22Rv1 (cell line): ENCODE data around the gene PTCH2.
"Not testable (repeated sequence)": the region's sequence is repeated elsewhere in the genome, so short reads cannot be mapped to it uniquely, and the experiment has no call there.

Source experiments
- H3K27ac ChIP-seq: fragments of 450-650 bp; 2 replicates; pipeline ENCODE4 v1.5.1; 2017
- CTCF ChIP-seq: fragments of 450-650 bp; IDR thresholded peaks from 2 replicates; pipeline ENCODE4 v1.5.1; 2017; ENCODE audit warnings: mild to moderate bottlenecking
- ZFX ChIP-seq: fragments of 450-650 bp; IDR thresholded peaks from 2 replicates; pipeline ENCODE4 v1.6.1; 2017; ENCODE audit warnings: antibody characterized with exemption, borderline replicate concordance

The PTCH2 gene

DNA sequence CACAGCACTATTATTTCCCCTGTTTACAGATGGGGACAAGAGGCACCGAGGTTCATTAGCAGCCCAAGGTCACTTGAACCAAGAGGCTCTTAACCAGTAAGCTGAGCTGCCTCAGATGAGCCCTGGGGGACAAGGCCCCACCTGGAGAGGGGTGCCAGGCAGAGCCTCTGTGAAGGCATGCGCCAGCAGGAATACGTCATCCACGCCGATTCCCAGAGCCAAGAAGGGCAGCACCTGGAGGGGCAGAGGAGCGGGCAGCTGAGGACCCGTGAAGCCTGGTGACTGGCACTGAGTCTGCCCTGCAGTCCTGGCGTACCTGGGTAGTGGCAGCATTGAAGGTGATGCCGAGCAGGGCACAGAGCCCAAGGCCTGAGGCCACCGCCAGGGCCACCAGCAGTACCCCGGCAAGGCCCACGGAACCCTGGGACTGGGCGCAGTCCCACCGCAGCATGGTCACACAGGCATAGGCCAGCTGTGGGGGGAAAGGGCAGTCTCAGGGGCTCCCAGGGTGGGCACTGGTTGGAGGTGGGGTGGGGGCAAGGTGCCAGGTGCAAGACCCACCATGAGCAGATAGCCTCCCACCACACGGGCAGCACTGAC, 14.1 kb downstream of the PTCH2 start:
- TF ChIP-seq ZFX: no peak
- TF ChIP-seq CTCF: no peak
- H3K27ac ChIP-seq: no peak overlapping the region

DNA sequence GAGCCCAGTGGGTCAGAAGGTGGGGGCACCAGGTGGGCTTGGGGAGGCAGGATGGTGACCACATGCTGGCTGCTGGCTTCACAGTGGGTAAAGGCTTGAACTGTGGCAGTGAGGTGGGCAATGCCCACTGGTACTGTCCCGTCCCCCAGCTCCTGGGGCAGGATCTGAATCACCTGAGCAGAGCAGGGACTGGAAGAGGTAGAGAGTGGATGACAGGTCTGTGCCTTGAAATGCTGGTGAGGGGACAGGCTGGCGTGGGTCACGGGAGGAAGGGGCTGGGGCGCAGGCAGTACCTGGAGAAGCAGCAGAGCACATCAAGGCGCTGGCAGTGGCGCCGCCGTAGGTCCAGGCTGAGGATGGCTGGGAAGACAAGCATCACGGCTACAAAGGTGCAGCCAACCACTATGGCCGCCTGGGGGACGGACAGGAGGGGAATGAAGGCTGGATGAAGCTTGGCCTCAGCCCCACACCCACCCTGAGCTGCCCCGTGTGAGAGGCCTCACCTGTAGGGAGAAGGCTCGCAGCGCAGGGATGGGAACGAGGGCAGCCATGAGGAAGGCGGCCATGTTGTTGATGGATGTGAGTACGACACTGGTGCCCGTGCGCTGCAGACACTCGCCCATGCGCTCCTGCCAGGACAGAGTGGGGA, 14.9 kb downstream of the PTCH2 start:
- no peak overlapping the region for H3K27ac ChIP-seq
- TF ChIP-seq CTCF (no peak), ZFX (no peak)

DNA sequence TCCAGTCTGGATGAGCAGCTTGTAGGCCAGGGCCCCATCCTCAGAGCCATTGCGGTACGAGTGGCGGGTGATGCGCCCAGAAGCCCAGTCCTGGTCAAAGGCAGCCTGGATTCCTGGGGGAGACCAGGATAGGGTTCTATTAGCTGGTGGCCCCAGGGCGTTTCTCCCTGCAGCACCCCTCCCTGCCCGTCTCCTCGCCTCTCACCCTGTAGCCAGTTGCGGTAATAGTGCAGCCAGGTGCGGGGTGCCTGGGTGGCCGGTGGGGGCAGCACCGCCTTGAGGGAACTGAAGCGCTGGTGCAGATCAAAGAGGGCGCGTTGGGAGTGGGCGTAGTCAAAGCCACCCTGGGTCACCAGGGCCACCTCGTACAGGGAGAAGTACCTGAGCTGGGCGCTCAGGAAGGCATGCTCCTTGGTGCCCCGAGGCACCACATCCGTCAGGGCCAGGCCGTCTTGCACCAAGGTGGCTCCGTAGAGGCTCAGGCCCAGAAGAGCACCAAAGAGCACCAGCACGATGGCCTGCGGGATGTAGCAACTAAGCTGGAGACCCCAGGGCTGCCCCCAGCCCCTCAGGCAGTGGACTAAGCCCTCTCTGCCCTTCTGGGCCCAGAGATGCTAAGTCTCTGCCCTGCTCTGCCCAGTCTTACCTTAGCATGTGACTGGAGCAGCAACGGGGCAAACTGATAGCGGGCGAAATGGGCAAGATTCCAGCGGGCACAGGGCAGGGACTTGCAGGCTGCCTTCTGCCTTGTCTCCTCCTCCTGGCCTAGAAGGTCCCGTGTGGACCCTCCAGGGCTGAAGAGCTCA, 15.7 kb downstream of the PTCH2 start:
- no peak overlapping the region for H3K27ac ChIP-seq
- no peak for TF ChIP-seq ZFX
- 0 out of 2 replicates have a peak, but pooled peaks have one; percentile 10 for TF ChIP-seq CTCF

DNA sequence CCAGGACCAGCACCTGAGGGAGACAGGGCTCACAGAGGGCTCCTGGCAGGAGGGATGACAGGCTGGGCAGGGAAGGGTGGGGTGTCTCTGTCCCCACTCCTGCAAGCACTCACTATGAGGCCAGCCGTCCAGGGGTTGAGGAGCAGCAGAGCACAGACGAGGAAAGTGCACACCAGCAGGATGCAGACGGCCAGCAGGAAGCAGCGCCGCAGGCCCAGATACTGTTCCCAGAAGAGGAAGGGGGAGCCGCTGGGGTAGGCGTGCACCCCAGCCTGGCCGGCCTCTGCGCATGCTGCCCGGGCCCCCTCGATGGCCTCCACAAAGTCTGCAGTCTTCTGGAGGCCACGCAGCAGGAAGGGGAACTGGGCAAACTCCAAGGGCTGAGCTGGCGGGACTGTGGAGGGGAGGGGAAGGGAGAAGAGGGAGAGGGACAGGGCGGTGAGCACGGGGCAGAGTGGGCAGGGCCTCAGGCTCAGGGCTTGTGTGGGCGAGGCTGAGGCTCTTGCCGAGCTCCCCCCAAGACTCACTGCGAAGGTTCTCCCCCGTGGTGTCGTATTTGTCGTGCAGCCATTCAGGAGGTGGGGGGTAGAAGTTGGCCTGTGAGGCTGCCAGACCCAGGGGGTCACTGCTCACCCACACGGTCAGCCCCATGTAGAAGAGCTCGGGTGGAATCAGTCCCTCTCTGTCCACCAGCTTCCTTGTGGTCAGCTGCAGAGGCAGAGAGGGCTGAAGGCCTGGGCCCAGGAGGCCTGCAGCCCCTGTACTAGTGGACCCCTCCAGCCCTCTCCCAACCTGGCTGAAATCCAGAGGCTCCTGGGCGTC, 16.5 kb downstream of the PTCH2 start:
- TF ChIP-seq CTCF: no peak
- no peak for TF ChIP-seq ZFX
- H3K27ac ChIP-seq: no peak overlapping the region

GRCh38 chr1:44824392-44824791, 18.7 kb downstream of the PTCH2 start:
- H3K27ac ChIP-seq: not testable (repeated sequence)

DNA sequence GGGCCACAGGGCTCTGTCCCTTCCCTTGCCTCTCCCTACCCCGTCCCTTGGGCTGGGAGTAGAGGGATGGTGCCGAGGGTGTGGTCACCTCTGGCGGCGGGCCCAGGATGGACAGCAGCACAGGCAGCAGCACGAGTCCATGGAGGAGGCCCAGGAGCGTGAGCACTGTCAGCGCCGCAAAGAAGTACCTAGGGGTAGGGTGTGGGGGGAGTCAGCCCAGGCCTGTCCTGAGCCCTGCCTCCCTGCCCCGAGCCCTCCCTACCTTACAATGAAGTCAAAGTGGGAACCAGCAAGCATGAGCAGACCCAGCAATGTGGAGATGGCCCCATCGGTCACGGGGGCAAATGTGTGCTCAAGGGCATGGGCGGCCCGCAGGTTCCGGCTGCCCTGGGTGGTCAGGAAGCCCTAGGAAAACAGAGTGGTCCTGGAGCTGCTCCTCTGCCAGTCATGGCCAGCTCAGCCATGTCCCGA, 20.0 kb downstream of the PTCH2 start:
- TF ChIP-seq CTCF (no peak), ZFX (no peak)
- H3K27ac ChIP-seq: no peak overlapping the region

- TF ChIP-seq CTCF (no peak), ZFX (no peak)
- H3K27ac ChIP-seq: no peak overlapping the region
These were observed 20.8 kb downstream of the PTCH2 start for GRCh38 chr1:44822131-44822701.
